Stimulated activated CD4-positive, alpha-beta T cell treated with anti-CD3 and anti-CD28 coated beads, TNF-alpha, amount 100 ng/mL, for 48 hours (primary cell): ENCODE measurements around the gene TFDP1.

Source experiments
- DNase-seq, 3 donors: peaks; one replicate each; pipeline ENCODE4 v3.0.0-alpha.2; 2020; ENCODE audit warnings: low read depth in 3 of 3

The TFDP1 gene

DNA sequence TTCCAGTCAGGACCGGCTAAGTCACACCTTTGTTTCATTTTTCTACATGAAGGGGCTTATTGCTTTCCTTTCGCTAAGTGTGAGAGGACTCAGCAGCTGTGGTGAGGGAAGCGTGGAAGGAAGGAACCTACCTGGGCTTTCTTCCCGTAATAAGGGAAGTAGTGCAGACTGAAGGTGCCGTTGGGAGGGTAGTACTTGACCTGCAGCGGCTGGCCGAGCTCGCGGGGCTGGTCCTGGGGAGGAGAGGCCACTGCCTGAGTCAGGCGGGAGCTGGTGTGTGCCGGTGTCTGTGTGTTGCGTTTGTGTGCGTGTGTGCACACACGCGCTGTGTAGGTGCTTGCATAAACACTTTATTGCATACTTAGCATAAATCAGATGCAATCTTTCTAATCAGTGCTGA is 65.7 kb downstream of the TFDP1 start:
- DNase-seq = no peak

DNA sequence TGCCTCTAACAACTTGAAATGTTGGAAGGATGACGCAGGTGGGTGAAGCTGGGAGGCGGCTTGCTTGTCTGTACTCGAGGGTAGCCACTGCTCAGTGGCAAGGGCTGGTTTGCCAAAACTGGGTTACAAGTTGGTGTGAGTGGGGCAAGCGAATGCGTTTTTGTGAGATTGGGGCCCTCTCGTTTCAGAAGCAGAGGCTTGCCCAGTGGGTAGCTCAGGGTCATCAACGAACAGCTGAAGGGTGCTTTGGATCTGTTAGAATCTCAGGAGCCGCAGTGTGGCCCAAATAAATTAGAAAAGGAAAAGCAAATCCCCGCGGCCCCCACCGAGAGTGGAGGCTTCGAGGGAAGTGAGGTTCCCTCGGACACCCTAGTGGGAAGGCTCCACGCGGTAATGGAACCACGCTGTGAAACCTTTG is 66.2 kb downstream of the TFDP1 start:
- DNase-seq = no peak

DNA sequence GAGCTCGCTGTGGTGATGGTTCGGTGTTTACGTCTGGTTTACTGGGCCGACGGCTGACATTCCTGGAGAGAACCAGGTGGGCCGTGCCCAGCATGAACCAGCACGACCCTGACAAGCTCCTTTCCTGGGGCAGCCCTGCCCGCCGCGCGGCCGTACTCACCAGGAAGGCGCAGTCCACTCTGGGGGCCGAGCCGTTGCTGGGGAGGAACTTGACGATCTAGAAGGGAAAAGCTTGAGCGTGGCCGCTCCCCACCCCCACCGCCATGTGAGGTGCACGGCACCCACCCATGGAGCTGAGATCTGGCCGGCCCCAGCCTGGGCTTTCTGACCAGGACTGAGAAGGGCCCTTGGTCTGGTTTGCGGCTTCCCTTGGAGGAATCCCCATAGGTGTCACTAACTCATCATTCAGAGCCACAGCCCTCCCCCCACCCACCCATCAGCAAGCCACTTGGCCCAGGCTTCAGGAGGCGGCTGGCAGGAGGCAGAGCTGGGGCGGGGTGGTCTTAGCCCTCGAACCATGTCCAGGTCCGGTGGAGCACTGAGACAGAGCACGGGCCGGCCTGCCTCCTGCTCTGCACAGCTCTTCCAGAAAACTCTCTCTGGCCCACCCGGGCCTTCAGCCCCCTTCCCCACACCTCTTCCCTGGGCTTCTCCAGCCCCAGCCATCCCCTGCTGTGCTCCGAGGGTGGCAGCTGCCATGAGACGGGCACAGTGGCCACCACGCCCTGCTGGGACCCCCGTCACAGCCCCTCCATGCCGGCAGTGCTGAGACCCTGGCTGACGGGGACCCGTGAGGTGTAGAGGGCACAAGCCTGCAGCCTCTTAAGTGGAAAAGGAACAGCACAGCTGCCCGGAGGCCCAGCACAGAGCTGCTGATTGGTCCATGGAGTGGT is 67.2 kb downstream of the TFDP1 start:
- DNase-seq = no peak

DNA sequence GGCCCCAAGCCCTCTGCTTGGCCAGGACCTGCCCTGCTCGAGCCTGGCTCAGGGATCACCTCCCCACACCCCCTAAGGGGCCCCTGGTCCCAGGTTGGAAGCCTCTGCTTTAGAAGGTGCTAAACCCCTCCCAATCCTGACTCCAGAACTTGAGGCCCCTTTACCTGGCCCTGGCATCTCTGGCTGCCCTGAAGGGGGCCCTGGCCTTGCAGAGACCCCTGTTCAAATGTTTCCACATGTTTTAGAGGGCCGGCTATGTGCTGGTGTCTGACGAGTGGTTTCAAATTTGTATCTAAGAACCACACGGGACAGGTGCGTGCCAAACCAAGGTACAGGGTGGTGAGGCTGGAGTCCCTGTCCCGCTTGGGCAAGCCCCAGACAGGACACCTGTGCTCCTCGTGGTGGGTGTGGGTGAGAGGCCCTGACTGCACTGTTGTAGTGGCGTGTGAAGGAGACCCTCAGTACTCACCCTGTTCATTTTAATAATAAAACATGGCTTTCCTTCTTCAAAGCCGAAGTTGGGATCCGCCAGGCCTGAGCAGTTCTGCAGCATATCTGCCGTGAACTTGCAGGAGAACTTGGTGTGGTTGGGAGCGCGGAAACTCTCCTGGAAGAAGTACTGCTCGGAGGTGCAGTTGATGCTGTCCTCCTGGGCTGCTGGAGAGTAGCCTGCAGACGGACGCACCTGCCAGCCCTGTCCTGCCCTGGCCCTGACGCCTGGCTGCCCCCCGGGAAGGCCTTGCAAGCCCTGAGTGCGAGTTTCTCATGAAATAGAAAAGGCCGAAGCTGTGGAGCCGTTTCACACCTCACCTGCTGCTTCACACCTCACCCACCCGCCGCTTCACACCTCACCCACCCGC is 68.1 kb downstream of the TFDP1 start:
- no peak for DNase-seq

DNA sequence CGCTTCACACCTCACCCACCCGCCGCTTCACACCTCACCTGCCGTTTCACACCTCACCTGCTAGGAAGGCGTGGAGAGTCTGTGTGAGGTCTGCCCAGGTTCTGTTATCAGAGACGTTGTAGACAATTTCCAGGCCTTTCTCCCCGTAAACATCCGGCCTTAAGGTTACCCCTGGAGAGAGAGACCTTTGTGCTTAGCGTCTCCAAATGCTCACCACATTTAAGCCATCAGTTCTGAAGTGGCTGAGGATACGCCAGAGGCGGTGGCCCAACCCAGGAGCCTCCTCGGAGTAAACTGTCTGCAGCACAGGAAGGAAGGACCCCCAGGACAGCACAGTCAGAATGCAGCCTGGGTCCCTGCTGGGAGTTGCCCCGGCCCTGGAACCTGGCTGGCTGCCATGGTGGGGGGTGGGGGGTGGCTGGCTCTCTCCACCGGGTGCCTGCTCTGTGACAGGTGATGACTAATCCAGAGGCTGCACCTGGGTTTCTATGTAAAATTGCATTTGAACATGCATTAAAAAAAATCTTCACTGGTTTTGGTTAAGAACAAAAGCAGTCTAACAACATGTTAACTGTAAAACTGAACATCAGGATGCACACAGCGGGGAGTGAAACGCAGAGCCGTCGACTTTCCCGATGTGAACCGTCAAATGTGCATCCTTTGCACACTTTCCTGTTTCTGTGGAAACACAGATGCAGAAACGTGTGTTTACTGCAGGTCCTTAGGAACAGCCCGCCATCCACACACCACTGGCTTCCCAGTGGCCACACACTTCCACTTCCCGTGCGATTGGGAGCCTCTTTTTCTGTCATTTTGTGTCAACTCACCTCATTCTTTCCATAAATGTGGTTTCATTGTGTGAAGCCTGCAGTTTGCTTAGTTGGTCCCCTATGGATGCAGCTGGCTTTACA is 69.0 kb downstream of the TFDP1 start:
- no peak for DNase-seq

DNA sequence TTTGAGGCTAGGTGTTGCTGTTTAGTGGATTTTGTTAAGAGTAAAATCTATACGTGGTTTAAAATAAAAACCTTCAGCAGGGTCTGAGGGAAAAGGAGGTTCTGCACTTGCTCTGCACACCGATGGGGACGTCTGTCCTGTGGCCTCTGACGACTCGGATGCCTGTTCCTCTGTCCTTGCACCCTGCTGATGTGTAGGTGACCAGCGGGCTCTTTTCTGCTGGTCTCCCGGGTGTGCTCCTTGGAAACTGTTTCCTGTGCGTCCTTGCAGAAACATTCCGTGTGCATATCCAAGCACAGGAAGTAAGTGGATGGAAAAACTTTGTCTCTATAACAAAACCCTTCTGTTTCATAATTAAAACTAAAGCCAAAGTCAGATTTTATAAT is 69.6 kb downstream of the TFDP1 start:
- DNase-seq = no peak

DNA sequence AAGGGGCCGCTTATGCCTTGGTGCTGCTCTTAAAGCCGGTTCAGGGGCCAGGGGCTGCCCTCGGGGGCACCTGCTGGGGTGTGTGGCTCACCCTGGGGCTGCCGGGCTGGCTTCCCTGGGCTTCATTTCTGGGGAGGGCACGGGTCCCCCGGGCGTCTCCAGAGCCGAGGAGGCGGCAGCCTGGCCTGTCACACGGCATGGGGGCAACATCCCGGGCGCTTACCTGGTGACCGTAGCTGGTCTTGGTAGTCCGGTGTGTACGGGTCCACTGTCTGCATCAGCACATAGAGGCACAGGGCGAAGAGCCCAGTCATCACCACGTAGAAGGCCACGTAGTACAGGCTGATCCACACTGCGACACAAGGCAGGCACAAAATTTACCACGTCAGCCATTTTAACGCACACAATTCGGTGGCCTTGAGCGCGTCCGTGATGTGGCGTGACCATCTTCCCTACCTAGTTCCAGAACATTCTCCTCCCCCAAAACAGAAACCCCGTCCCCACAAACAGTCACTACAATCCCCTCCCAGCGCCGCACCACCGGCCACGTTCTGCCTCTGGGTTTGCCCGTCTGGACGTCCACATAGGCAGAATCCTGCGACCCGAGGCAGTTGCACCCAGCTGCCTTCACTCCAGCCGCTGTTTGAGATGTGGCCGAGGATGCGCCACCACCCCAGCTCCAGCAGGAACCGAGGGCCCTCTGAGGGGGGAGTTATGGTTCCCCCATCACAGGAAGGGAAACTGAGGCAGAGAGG is 70.2 kb downstream of the TFDP1 start:
- DNase-seq = no peak

DNA sequence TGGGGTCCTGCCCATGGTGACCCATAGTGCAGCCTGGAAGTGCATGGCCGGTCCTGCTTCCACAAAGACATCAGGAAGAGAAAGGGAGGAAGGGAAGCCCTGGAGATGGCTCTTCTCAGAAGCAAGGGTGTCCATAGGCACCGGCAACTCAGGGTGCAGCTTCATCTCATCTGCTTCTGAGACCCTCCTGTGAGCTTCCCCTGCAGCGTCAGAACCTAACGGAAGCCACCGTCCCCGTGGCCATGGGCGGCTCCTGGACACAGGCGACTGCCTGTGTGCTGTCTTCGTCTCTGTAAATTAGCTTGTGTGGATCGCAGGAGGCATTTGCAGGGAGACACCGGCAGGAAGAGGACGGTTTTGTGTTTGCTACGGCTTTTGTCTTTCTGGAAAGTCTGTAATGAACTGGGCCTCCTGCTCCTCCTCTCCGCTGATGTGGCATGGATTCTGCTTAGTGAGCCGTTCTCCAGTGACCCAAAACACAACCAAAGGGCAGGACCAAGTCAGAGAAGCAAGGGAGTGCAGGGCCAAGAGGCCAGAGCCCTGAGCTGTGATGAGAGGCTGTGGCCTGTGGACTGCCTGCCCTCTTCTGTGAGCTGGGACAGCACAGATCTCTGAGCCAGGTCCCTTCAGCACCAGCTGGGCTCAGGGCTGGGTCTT is 70.9 kb downstream of the TFDP1 start:
- DNase-seq = no peak

DNA sequence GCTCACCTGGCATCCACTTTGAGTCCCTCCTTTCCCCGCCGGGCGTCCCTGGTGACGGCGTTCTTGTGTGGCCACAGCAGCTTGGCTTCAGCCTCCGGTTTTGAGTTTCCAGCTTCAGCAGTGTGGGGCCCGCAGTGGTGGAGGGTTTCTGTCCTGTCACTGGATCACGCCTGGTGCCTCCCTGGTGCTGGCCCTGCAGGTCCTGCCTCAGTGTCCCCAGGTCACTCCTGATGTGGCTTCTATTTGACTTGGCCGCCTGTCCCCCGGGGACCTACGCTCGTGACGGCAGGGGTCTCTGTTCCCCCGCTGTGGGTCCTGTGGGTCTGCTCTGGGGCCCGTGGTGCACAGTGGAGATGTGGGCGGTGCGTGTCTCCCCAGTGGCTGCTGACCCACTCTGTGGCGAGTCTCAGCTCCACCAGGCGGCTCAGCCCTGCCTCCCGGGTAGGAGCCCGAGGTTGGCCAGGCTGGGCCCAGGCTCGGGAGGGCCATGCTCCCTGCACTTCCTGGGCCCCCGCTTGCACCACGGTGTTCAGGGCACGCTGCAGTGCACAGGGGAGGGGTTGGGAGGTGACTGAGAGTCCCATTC is 71.5 kb downstream of the TFDP1 start:
- DNase-seq = no peak

DNA sequence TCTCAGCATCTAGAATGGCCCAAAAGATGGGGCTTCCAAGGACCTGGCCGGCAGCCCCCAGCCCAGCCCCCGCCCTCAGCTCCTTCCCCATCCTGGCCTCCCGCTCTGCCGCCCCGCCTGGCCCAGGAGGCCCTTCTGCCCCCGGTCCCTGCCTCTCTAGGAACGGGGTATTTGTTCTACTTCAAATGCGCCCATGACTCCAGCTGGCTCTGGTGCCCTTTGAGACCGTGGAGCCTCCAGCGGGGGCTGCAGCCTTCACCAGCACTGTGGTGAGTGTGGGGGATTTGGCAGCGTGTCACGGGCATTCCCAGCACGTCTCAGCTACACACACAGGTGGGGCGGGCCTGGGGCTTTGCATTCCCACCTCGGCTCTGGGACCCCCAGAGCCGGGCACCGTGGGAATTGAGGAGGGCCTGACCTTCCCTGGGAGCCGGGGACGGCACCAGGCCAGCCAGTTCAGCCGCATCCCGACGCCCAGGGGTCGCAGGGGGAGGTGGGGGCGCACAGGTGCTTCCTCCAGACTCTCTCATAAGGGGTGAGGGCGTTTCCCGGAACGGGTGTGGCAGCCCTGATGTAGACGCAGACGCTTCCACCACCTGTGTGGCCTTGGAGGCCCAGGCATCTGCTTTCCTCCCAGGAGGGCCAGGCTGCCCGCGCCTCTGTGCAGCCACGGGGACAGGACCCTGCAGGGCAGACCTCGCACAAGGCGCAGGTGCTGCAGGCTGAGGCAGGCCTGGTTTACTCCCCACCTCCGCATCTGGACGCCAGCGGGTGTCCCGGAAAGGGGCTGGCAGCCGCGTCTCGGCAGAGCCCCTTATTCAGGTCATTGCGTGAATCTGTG is 72.5 kb downstream of the TFDP1 start:
- DNase-seq = no peak

DNA sequence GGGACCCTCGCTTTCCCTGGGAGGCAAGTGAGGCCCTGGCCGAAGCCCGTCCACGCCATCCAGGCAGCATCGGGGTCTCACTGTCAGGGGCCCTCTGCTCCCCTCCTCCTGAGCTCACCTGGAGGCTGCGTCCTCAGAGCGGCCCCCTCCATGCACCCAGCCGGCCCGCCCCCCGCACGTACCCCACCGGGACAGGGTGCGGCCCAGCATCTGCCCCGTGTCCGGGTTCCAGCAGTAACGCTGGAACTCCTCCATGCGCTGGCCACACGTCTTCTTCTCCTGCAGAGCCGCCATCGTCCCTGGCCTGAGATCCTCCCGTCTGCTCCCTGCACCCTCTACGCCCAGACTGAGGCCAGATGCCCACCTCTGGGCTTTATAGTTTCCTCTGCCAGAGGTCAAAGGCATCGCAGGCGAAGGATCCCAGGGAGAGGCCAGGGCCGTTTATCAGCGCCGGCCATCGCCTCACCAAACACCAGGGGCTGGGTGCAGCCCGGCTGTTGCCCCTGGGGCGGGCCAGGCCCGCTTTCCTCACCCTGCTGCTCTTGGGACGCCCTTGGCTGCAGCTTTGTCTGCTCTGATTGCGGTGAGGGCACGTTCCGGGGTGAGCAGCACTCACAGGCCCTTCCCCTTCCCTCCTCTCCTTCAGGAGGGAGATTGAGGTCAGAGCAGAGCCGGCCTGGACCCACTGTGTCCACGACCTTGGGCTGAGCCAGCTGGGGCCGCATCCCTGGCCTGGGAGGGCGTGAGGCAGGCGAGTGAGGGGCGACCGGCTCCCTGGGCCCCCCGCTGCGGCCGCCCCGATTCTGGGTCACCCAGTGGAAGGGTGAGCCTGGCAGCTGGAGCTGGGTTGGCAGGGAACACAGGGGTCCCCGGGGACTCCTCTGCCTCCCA is 73.5 kb downstream of the TFDP1 start, which contains the start of gene ATP4B:
ATP4B (minus strand) TSS at position 348 of the 891 bp plus-strand sequence; CDS start at position 294, 54 bp downstream.
- DNase-seq = no peak

DNA sequence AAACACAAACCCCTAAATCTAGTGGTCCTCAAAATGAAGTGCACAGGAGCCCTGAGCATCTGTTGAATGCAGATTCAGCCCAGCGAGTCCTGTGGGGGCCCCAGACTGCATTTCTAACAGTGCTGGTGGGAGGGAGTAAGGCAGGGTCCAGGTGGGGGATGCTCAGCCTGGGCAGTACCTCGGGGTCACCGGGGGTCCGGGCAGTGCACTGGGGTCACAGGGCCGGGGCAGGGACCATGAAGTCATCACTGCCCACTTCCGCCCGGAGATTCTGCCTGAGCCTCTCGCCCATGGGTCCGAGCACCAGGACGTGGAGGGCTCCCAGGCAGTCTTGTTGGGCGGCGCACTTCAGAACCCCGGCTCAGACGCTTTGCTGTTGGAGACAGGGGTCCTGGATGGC is 74.3 kb downstream of the TFDP1 start:
- DNase-seq = no peak

DNA sequence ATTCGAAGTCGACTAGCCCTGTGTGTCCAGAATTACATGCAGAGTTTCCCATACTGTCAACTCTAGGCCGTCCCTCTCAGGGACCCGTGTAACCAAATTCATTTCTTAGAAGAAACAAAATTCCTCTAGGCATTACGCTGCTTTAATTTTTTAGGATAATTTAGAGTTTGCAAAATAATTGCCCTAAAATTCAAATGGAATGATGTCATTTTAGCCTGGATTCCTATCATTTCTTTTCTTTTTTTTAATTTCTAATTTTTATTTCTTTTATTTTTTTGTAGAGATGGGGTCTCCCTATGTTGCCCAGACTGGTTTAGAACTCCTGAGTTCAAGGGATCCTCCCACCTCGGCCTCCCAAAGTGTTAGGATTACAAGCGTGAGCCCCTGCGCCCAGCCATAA is 74.8 kb downstream of the TFDP1 start:
- no peak for DNase-seq

DNA sequence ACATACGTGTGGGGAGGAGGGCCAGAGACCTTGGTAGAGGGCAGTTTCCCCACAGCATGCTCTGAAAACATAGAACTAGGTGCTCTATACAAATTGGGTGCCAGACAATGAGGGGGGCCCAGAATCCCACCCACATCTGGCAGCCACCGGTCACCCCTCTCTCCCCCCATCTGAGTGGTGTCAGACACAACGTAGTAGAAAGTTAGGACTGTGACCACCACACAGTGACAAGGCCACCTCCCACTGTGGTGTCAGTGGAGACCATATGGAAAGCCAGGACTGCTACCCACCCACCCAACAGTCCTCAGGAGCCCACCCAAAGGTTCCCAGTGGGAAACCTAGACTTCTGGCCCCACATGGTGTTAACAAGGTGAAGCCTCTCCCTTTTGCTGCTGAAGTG is 75.5 kb downstream of the TFDP1 start:
- no peak for DNase-seq

DNA sequence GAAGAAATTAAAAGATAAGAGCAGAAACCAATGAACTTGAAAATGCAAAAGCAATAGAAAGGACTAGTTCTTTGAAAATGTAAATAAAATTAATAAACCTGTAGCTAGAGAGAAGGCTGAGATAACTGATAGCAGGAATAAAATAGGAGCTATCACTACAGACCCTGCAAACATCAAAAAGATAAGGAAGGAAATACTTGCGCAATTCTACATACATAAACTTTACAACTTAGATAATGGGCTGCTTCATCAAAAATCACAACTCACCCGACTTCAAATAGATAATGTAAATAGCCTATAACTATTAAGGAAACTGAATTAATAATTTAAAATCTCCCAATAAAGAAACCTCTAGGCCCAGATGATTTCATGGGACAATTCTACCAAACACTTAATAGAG is 77.0 kb downstream of the TFDP1 start:
- no peak for DNase-seq

DNA sequence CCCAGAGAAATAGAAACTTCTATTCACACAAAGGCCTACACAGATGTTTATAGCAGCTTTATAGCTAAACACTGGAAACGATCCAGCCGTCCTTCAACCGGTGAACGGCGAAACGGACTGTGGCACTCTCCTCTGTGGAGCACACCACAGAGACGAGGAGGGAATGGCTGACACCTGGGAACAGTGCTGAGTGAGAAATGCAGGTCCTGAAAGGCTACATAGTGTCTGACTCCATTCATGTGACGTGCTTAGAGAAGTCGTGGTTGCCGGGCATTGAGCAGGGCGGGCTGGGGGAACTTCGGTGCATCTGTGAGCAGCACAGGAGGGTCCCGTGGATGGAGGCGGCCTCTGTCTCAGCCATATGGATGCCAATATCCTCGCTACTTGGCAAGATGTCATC is 79.4 kb downstream of the TFDP1 start:
- DNase-seq = no peak

DNA sequence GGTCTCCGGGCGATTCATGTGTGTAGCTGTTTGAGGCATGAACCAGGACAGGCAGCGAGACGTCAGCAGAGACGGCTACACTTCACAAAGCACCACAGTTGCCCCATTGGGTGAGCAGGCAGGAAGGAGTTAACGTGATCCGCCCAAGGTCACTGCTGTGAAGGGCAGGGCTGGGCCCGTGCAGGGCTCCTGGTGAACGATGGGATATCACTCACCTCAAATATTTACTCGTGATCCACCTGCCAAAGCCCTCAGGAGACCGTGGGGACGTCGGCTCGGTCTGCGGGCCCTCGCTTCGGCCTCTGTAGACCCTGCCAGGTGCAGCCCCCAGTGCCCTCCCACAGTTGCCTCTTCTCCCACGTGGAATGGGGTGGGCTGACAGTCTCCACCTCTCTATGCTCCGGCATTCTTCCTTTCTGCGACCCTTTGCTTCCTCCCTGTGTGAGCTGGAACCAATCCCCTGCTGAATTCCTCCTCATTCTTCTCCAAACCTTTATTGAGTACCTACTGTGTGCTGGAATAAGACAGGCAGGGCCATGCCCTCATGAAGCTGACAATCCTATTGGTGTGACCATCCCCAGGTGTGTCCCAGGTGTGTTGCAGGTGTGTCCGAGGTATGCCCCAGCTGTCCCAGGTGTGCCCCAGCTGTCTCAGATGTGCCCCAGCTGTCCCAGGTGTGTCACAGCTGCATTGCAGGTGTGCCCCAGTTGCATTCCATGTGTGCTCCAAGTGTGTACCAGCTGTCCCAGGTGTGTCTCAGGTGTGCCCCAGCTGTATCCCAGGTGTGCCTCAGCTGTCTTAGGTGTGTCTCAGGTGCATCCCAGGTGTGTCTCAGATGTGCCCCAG is 80.4 kb downstream of the TFDP1 start:
- DNase-seq = no peak
